Cardiac muscle cell (in vitro differentiated cells and primary cell): Measurements from ENCODE around the gene TBX6. TPM values are rescaled to one million over a fixed set of nuclear protein-coding genes. Genes with fewer than 3 reads are reported as not detected.
A peak's percentile ranks its signal among the peaks of the same experiment; 100 is the strongest.

Experiments used
- DNase-seq, 2 donors: peaks; one replicate each; pipeline versions ENCODE4 v3.0.0 to v3.0.0-alpha.2; 2010 to 2017; ENCODE audit warnings: low read depth in 1 of 2, low spot score in 1 of 2
- H3K27ac ChIP-seq: fragments of 200-600 bp; sonication (generic); 2 replicates; pipeline ENCODE4 v1.5.1; 2016
- H3K27me3 ChIP-seq: fragments of 200-600 bp; sonication (generic); 2 replicates; pipeline ENCODE4 v1.6.0; 2016; ENCODE audit warnings: control low read depth
- H3K36me3 ChIP-seq: fragments of 200-600 bp; sonication (generic); 2 replicates; pipeline ENCODE4 v1.5.1; 2016; ENCODE audit warnings: control low read depth
- H3K4me1 ChIP-seq: fragments of 200-600 bp; sonication (generic); 2 replicates; pipeline ENCODE4 v1.8.1; 2017; ENCODE audit warnings: low read depth, mild to moderate bottlenecking, mixed run types
- H3K4me3 ChIP-seq: fragments of 200-600 bp; sonication (generic); 2 replicates; pipeline ENCODE4 v1.5.1; 2016; ENCODE audit warnings: mild to moderate bottlenecking
- H3K9me3 ChIP-seq: fragments of 200-600 bp; sonication (generic); 2 replicates; pipeline ENCODE4 v1.5.1; 2017; ENCODE audit warnings: low read depth, mild to moderate bottlenecking, control low read depth
- polyA plus RNA-seq: library from polyadenylated mRNA; unstranded; fragments of >200 nt; fragmentation: Nextera tagmentation; extraction: Ambion mirVana; gene quantifications from 2 replicates; pipeline ENCODE4 v1.2.1, GENCODE V29; 2016
- total RNA-seq: library from RNA; depleted of rRNA; stranded (reverse); fragments of >200 nt; gene quantifications from 2 replicates; pipeline ENCODE4 v1.2.3, GENCODE V29; 2016
- TF ChIP-seq, protein P1 (sequence below): IDR thresholded peaks from 2 replicates; pipeline ENCODE4 v1.5.1; 2012; ENCODE audit warnings: low read depth, mild to moderate bottlenecking, low read length

TBX6 gene
- total and polyA plus RNA-seq, 2 experiments from 2014 or later, result 2.2 to 5.0 TPM

GRCh38 chr16:30066761-30067583 is 24.8 kb downstream of the TBX6 start:
- peak overlapping the region; percentile 85 for H3K4me3 ChIP-seq
- peaks cover 28% of the 10 kb centered on the region for H3K4me1 ChIP-seq
- no peak for DNase-seq
- H3K9me3 ChIP-seq, result no peaks in the 10 kb centered on the region
- peak overlapping the region; percentile 92 for H3K27ac ChIP-seq
- H3K36me3 ChIP-seq, result peaks cover 50% of the 10 kb centered on the region
- no peaks in the 10 kb centered on the region for H3K27me3 ChIP-seq
- TF ChIP-seq, protein P1, sequence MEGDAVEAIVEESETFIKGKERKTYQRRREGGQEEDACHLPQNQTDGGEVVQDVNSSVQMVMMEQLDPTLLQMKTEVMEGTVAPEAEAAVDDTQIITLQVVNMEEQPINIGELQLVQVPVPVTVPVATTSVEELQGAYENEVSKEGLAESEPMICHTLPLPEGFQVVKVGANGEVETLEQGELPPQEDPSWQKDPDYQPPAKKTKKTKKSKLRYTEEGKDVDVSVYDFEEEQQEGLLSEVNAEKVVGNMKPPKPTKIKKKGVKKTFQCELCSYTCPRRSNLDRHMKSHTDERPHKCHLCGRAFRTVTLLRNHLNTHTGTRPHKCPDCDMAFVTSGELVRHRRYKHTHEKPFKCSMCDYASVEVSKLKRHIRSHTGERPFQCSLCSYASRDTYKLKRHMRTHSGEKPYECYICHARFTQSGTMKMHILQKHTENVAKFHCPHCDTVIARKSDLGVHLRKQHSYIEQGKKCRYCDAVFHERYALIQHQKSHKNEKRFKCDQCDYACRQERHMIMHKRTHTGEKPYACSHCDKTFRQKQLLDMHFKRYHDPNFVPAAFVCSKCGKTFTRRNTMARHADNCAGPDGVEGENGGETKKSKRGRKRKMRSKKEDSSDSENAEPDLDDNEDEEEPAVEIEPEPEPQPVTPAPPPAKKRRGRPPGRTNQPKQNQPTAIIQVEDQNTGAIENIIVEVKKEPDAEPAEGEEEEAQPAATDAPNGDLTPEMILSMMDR, result no peak

DNA sequence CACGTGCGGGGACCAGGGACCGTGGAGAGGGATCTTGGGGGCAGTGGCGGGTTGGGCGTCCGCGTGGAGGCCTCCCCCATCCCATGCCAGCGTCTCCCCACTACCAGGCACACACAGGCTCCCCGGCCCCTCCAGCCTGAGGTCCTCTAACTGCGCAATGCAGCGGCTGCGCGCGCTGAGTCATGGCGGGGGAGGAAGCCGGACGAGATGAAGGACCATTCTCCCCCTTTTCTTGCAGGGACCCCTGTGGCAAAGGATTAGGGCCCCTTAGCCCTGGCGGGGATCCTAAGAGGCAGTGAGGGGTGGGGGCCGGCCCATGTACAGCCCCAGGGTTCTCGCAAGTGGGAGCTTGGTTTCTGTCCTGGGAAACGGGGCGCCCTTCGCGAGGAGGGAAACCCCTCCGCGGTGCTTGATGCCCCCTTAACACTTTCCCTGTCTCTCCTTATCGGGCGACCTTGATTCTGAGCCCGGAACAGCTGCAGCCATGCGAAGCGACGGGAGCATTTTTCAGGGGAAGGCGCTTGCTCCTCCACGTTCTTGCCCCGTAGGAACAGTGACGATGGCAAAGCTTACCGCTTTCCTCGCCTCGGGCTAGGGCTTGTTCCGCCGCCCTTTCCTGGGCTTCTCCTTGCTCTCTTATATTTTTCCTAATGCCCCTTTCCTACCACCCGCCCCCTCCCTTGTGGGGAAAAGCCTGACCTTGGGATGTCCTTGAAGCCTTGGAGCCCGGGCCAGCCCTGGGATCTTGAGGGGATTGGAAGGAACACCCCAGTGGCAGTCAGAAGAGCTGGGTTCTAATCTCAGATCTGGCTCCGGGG is 25.6 kb downstream of the TBX6 start:
- Histone ChIP-seq H3K4me3 (peak overlapping the region; percentile 85), H3K9me3 (no peaks in the 10 kb centered on the region), H3K27ac (peak overlapping the region; percentile 92), H3K36me3 (peaks cover 42% of the 10 kb centered on the region), H3K27me3 (no peaks in the 10 kb centered on the region), H3K4me1 (peaks cover 34% of the 10 kb centered on the region)
- TF ChIP-seq, protein P1, result no peak
- DNase-seq, result peak; percentile 37 to 72

DNA sequence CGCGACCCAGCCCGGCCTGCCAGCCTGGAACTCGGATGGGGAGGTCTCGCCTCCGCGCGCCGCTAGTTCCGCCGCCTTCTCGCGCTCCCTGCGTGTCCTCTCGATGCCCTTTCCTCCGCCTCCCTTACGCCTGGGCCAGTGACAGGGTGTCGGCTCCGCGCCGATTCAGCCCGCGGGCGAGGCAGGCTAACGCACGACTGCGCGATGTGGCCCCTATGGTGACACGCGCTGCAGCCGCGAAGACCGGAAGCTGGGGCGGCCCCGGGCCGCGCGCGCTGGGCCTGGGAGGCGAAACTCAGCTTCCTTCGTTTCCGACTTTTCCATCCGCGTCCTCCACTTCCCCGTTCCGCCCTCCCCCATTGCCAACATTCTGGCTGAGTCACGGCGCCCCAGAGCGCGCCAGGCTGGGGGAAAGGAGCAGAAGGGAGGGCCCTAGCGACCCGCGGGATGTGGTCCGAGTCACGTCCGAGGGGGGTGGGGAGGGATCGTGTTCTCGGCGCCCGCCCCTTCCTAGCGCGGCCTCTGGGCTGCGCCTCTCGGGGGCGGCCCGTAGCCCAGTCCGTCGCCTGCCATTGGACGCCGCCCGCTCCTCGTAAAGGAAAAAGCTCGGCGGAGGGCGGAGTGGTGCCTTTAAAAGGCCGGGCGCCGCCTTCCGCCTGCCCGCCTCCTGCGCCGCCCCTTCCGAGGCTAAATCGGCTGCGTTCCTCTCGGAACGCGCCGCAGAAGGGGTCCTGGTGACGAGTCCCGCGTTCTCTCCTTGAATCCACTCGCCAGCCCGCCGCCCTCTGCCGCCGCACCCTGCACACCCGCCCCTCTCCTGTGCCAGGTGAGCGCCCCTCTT is 26.4 kb downstream of the TBX6 start, which contains the start of gene ALDOA:
TSS of gene ALDOA (plus strand) at position 659 of the 841 bp plus-strand sequence. CDS start 1,138 bp downstream, outside the sequence.
- H3K36me3 ChIP-seq, result peaks cover 35% of the 10 kb centered on the region
- peak within 1 kb of the TSS; percentile 92 for H3K27ac ChIP-seq
- H3K4me3 ChIP-seq, result peak within 1 kb of the TSS; percentile 85
- H3K9me3 ChIP-seq, result no peaks in the 10 kb centered on the region
- H3K27me3 ChIP-seq, result no peaks in the 10 kb centered on the region
- DNase-seq, result peak; percentile 99 to 100
- TF ChIP-seq, protein P1, result no peak
- H3K4me1 ChIP-seq, result peaks cover 42% of the 10 kb centered on the region

- TF ChIP-seq, protein P1, result no peak
- H3K4me1 ChIP-seq, result peaks cover 44% of the 10 kb centered on the region
- H3K27ac ChIP-seq, result peak overlapping the region; percentile 92
- H3K27me3 ChIP-seq, result no peaks in the 10 kb centered on the region
- H3K36me3 ChIP-seq, result peaks cover 29% of the 10 kb centered on the region
- H3K9me3 ChIP-seq, result no peaks in the 10 kb centered on the region
- peak overlapping the region; percentile 85 for H3K4me3 ChIP-seq
- no peak for DNase-seq
Measured at GRCh38 chr16:30064729-30065101, 27.0 kb downstream of the TBX6 start.
